ENCODE results near the gene PLXNA2. TPM values are rescaled to one million over a fixed set of nuclear protein-coding genes. Genes with fewer than 3 reads are reported as not detected.

Gene PLXNA2
- total and polyA plus RNA-seq, 5 donors from 2014 or later: 0.02 to 0.62 (median 0.16) TPM; not detected in 2

DNA sequence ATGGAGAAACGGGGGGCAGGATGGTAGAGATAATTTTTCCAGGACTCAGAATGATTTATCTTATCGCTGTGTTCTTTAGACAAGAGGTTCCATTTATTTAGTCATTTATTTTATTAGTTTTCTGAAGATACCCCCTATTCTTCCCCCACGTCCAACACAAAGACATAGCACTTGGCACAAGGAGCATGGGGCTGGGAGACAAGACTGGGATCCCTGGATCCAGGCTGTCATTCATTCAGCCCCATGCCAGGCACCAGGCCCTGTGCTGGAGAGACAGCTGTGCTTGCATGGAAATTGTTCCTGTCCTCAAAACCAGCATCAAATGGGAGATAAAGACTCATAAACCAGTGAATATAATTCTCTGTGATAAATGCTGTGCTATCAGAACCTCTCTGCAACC is 27.1 kb upstream of the PLXNA2 start:
- no peaks in the 10 kb centered on the region for H3K36me3 ChIP-seq (ENCODE audit: control insufficient read depth, insufficient read depth, low read length)
- no peaks in the 10 kb centered on the region for H3K27me3 ChIP-seq (ENCODE audit: control insufficient read depth, insufficient read depth, low read length)
- DNase-seq (no peak), ATAC-seq (ENCODE audit: low read depth in 2 of 2) (no peak)
- H3K9me3 ChIP-seq (ENCODE audit: control insufficient read depth in 2 of 2, low read length in 2 of 2): no peaks in the 10 kb centered on the region
- Mint-ChIP-seq H3K4me3 (no peak overlapping the region), H3K27ac (no peak overlapping the region), H3K36me3 (no peaks in the 10 kb centered on the region), H3K9me3 (peaks cover 0 to 3% (median 0%) of the 10 kb centered on the region in 7 donors), H3K4me1 (no peaks in the 10 kb centered on the region), H3K27me3 (peaks cover 40% of the 10 kb centered on the region)
- no peaks in the 10 kb centered on the region for H3K4me1 ChIP-seq (ENCODE audit: control insufficient read depth, insufficient read depth, low read length, poor library complexity, severe bottlenecking)
- H3K4me3 ChIP-seq (ENCODE audit: low read depth, low read length): no peak overlapping the region
- no peak overlapping the region for H3K27ac ChIP-seq (ENCODE audit: insufficient read depth, low read length, poor library complexity, severe bottlenecking)

DNA sequence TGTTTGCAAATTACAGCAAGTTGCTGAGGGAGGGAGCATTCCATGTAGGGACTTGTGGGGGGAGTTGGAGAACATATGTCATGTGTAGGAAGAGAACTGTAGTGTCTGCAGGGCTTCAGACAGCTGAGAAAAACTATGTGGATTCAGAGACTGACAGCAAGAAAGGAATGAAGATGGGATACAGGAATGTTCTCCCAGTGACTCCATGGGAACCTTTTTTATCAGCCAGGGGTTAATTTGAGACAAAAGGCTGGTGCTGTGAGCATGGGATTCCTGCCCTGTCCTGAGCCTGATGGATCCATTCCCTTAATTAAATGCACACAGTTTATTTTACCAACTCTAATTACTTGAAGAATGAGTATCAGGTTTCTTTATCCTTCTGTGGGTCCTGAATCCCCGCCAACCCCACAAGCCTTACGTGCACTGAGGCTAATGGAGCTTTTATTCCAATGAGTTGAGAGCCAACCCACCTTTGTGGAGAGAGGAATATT is 26.5 kb upstream of the PLXNA2 start:
- H3K27ac Mint-ChIP-seq: no peak overlapping the region
- Histone ChIP-seq H3K4me1 (ENCODE audit: control insufficient read depth, insufficient read depth, low read length, poor library complexity, severe bottlenecking) (no peaks in the 10 kb centered on the region), H3K27me3 (ENCODE audit: control insufficient read depth, insufficient read depth, low read length) (no peaks in the 10 kb centered on the region), H3K27ac (ENCODE audit: insufficient read depth, low read length, poor library complexity, severe bottlenecking) (no peak overlapping the region), H3K9me3 (ENCODE audit: control insufficient read depth in 2 of 2, low read length in 2 of 2) (no peaks in the 10 kb centered on the region), H3K36me3 (ENCODE audit: control insufficient read depth, insufficient read depth, low read length) (no peaks in the 10 kb centered on the region), H3K4me3 (ENCODE audit: low read depth, low read length) (no peak overlapping the region)
- no peaks in the 10 kb centered on the region for H3K4me1 Mint-ChIP-seq
- H3K27me3 Mint-ChIP-seq: peaks cover 40% of the 10 kb centered on the region
- ATAC-seq (ENCODE audit: low read depth in 2 of 2) (no peak), DNase-seq (no peak)
- H3K9me3 Mint-ChIP-seq: peaks cover 0 to 3% (median 0%) of the 10 kb centered on the region in 7 donors
- no peak overlapping the region for H3K4me3 Mint-ChIP-seq
- H3K36me3 Mint-ChIP-seq: no peaks in the 10 kb centered on the region

DNA sequence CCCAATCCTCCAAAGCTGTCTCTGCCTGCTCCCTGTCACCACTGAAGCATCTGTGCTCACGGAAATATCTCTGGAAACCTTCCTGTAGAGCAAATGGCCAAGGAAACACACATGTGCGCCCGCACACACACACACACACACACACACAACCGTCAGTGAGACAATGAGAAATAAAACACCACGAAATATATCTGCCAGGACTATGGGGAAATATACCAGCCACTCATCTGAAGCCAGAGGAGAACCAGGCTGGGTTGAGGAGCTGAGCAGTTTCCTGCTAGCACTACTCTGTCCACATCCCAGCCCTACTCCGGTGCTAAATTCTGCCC is 25.1 kb upstream of the PLXNA2 start:
- Histone ChIP-seq H3K9me3 (ENCODE audit: control insufficient read depth in 2 of 2, low read length in 2 of 2) (no peaks in the 10 kb centered on the region), H3K4me3 (ENCODE audit: low read depth, low read length) (no peak overlapping the region), H3K27me3 (ENCODE audit: control insufficient read depth, insufficient read depth, low read length) (no peaks in the 10 kb centered on the region), H3K4me1 (ENCODE audit: control insufficient read depth, insufficient read depth, low read length, poor library complexity, severe bottlenecking) (no peaks in the 10 kb centered on the region), H3K36me3 (ENCODE audit: control insufficient read depth, insufficient read depth, low read length) (no peaks in the 10 kb centered on the region), H3K27ac (ENCODE audit: insufficient read depth, low read length, poor library complexity, severe bottlenecking) (no peak overlapping the region)
- H3K27ac Mint-ChIP-seq: no peak overlapping the region
- peaks cover 0 to 3% (median 0%) of the 10 kb centered on the region in 7 donors for H3K9me3 Mint-ChIP-seq
- H3K36me3 Mint-ChIP-seq: no peaks in the 10 kb centered on the region
- DNase-seq (no peak), ATAC-seq (ENCODE audit: low read depth in 2 of 2) (no peak)
- no peaks in the 10 kb centered on the region for H3K4me1 Mint-ChIP-seq
- peaks cover 40% of the 10 kb centered on the region for H3K27me3 Mint-ChIP-seq
- no peak overlapping the region for H3K4me3 Mint-ChIP-seq

DNA sequence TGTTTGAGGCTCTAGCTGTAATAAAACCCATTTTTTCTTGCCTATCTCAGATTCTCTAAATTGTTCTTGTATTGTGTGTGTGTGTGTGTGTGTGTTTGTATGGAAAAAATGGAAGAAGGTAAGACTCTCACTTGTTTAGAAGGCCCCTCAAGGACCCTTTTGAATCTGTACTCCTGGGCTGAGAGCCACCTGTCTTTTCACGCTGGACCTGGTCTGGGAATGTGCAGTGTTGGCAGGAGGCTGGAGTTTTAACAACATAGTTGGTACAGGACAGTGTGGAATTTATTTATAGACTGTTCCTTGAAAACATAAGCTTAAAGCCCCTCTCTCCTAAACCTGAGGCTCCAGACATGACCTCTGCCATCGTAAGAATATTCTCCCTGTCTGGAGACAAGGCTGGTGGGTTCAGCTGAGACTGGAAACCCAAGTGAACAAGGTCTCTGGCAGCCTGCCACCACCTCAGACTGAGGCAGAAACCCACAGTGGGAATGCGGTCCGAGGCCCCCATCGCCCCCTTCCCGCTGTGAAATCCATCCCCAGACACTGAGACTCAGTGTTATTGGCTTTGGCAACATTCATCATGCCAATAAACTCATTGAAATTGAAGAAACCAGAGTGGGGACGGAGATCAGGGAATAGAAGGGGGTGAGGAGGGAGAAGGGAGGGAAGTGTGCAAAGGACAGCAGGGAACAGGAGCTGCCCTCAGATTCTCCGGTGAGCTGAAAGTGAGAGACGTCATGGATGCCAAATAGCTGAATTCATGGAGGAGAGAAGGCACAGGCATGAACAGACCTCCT is 24.6 kb upstream of the PLXNA2 start:
- no peak overlapping the region for H3K4me3 ChIP-seq (ENCODE audit: low read depth, low read length)
- Mint-ChIP-seq H3K4me1 (no peaks in the 10 kb centered on the region), H3K9me3 (peaks cover 0 to 3% (median 0%) of the 10 kb centered on the region in 7 donors), H3K4me3 (no peak overlapping the region), H3K36me3 (no peaks in the 10 kb centered on the region), H3K27ac (no peak overlapping the region), H3K27me3 (peaks cover 40% of the 10 kb centered on the region)
- no peaks in the 10 kb centered on the region for H3K4me1 ChIP-seq (ENCODE audit: control insufficient read depth, insufficient read depth, low read length, poor library complexity, severe bottlenecking)
- H3K9me3 ChIP-seq (ENCODE audit: control insufficient read depth in 2 of 2, low read length in 2 of 2): no peaks in the 10 kb centered on the region
- ATAC-seq (ENCODE audit: low read depth in 2 of 2) (no peak), DNase-seq (no peak)
- H3K36me3 ChIP-seq (ENCODE audit: control insufficient read depth, insufficient read depth, low read length): no peaks in the 10 kb centered on the region
- H3K27me3 ChIP-seq (ENCODE audit: control insufficient read depth, insufficient read depth, low read length): no peaks in the 10 kb centered on the region
- no peak overlapping the region for H3K27ac ChIP-seq (ENCODE audit: insufficient read depth, low read length, poor library complexity, severe bottlenecking)

DNA sequence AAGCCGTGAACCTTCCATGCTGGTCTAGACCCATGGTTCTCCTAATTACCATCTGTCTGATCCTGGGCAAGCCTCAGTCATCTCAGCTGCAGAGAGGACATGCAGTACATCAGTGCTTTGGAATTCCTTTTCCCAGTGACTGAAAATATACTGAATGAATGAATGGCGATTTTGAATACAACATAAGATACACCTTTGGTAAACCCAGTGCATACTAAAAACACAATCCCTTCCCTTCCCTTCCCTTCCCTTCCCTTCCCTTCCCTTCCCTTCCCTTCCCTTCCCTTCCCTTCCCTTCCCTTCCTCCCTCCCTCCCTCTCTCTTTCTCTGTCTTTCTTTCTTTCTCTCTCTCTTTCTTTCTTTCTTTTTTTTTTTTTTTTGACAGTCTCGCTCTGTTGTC is 21.3 kb upstream of the PLXNA2 start:
- peaks cover 21% of the 10 kb centered on the region for H3K27me3 Mint-ChIP-seq
- DNase-seq (no peak), ATAC-seq (ENCODE audit: low read depth in 2 of 2) (no peak)
- Histone ChIP-seq H3K27ac (ENCODE audit: insufficient read depth, low read length, poor library complexity, severe bottlenecking) (no peak overlapping the region), H3K4me1 (ENCODE audit: control insufficient read depth, insufficient read depth, low read length, poor library complexity, severe bottlenecking) (no peaks in the 10 kb centered on the region), H3K9me3 (ENCODE audit: control insufficient read depth in 2 of 2, low read length in 2 of 2) (no peaks in the 10 kb centered on the region), H3K36me3 (ENCODE audit: control insufficient read depth, insufficient read depth, low read length) (no peaks in the 10 kb centered on the region), H3K4me3 (ENCODE audit: low read depth, low read length) (no peak overlapping the region), H3K27me3 (ENCODE audit: control insufficient read depth, insufficient read depth, low read length) (no peaks in the 10 kb centered on the region)
- peaks cover 0 to 3% (median 0%) of the 10 kb centered on the region in 7 donors for H3K9me3 Mint-ChIP-seq
- H3K4me3 Mint-ChIP-seq: no peak overlapping the region
- no peaks in the 10 kb centered on the region for H3K36me3 Mint-ChIP-seq
- H3K27ac Mint-ChIP-seq: no peak overlapping the region
- no peaks in the 10 kb centered on the region for H3K4me1 Mint-ChIP-seq

DNA sequence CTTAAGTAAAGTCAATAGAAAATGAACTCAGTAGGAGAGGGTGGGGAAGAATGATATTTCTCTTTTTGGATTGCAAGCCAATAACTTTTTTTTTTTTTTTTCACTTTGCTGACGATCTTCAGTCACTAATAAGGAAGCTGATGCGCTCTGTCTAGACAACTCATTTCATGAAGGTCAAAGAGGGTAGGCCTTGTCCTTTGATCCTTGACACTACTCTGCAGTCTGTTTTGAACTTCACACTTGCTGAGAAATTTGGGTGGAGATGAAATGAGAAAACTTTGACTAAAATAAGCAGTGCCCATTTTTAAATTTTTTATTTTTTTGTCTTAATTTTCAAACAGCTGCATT is 20.9 kb upstream of the PLXNA2 start:
- ATAC-seq (ENCODE audit: low read depth in 2 of 2) (no peak), DNase-seq (no peak)
- Histone ChIP-seq H3K27ac (ENCODE audit: insufficient read depth, low read length, poor library complexity, severe bottlenecking) (no peak overlapping the region), H3K4me3 (ENCODE audit: low read depth, low read length) (no peak overlapping the region), H3K36me3 (ENCODE audit: control insufficient read depth, insufficient read depth, low read length) (no peaks in the 10 kb centered on the region), H3K27me3 (ENCODE audit: control insufficient read depth, insufficient read depth, low read length) (no peaks in the 10 kb centered on the region), H3K9me3 (ENCODE audit: control insufficient read depth in 2 of 2, low read length in 2 of 2) (no peaks in the 10 kb centered on the region), H3K4me1 (ENCODE audit: control insufficient read depth, insufficient read depth, low read length, poor library complexity, severe bottlenecking) (no peaks in the 10 kb centered on the region)
- Mint-ChIP-seq H3K9me3 (peaks cover 0 to 3% (median 0%) of the 10 kb centered on the region in 7 donors), H3K4me3 (no peak overlapping the region), H3K27ac (no peak overlapping the region), H3K4me1 (no peaks in the 10 kb centered on the region), H3K27me3 (peaks cover 17% of the 10 kb centered on the region), H3K36me3 (no peaks in the 10 kb centered on the region)

DNA sequence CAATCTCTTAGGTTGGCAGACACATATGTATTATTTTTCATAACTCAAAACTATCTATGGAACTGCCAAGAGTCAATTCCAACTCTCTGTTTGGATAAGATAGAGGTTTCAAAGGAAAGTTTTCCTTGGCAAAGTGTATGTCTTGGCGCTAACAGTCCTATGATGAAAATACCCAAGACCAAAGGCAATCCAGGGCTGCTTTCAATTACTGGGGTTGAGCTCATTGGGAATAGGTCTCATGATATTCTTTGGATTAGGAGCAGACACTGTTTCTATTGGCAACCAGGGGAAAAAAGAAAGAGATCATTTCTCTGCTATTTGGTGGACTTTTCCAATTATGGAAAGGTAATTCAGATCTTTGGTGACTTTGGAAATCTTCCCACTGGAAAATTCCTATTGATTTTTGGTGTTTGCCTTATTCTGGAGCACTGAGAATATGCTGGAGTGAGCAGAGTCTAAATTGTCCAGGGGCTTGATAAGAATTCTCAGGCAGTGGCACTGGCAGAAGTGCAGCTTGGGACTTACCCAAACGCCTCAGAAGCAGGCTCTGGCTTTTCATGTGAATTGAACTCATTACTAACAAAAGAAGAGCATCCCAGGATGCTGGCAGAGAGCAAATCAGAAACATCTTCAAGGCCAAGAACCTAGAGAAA is 20.4 kb upstream of the PLXNA2 start:
- ATAC-seq (ENCODE audit: low read depth in 2 of 2): no peak
- Mint-ChIP-seq H3K27ac (no peak overlapping the region), H3K4me1 (no peaks in the 10 kb centered on the region), H3K4me3 (no peak overlapping the region), H3K9me3 (peaks cover 0 to 4% (median 0%) of the 10 kb centered on the region in 7 donors), H3K36me3 (no peaks in the 10 kb centered on the region), H3K27me3 (peaks cover 13% of the 10 kb centered on the region)
- H3K4me3 ChIP-seq (ENCODE audit: low read depth, low read length): no peak overlapping the region
- H3K9me3 ChIP-seq (ENCODE audit: control insufficient read depth in 2 of 2, low read length in 2 of 2): no peaks in the 10 kb centered on the region
- no peaks in the 10 kb centered on the region for H3K4me1 ChIP-seq (ENCODE audit: control insufficient read depth, insufficient read depth, low read length, poor library complexity, severe bottlenecking)
- no peaks in the 10 kb centered on the region for H3K36me3 ChIP-seq (ENCODE audit: control insufficient read depth, insufficient read depth, low read length)
- no peak overlapping the region for H3K27ac ChIP-seq (ENCODE audit: insufficient read depth, low read length, poor library complexity, severe bottlenecking)
- DNase-seq: no peak
- no peaks in the 10 kb centered on the region for H3K27me3 ChIP-seq (ENCODE audit: control insufficient read depth, insufficient read depth, low read length)

DNA sequence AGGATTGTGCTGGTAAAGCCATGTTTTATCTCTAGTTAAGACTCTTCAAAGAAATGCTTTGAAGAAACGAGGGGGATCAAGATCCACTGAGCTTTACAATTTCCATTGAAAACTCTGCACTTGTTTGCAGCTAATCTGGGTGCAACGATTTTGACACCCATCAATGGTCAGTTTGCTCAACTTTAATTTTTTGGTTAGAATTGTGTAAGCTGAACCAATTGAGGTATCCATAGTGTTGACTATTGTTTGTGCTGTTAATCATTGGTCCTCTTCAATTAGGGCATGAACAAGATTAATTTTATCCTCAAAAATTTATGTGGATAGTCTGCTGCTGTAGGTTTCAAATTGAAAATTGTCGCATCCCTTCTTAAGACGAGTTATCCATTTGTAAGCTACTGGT is 17.7 kb upstream of the PLXNA2 start:
- Histone ChIP-seq H3K27me3 (ENCODE audit: control insufficient read depth, insufficient read depth, low read length) (no peaks in the 10 kb centered on the region), H3K9me3 (ENCODE audit: control insufficient read depth in 2 of 2, low read length in 2 of 2) (no peaks in the 10 kb centered on the region), H3K4me3 (ENCODE audit: low read depth, low read length) (no peak overlapping the region), H3K4me1 (ENCODE audit: control insufficient read depth, insufficient read depth, low read length, poor library complexity, severe bottlenecking) (no peaks in the 10 kb centered on the region), H3K27ac (ENCODE audit: insufficient read depth, low read length, poor library complexity, severe bottlenecking) (no peak overlapping the region), H3K36me3 (ENCODE audit: control insufficient read depth, insufficient read depth, low read length) (no peaks in the 10 kb centered on the region)
- Mint-ChIP-seq H3K36me3 (no peaks in the 10 kb centered on the region), H3K4me3 (no peak overlapping the region), H3K9me3 (peaks cover 0 to 5% (median 0%) of the 10 kb centered on the region in 7 donors), H3K27me3 (peaks cover 8% of the 10 kb centered on the region), H3K4me1 (no peaks in the 10 kb centered on the region), H3K27ac (no peak overlapping the region)
- ATAC-seq (ENCODE audit: low read depth in 2 of 2): no peak
- DNase-seq: no peak

All from CD4-positive, CD25-positive, alpha-beta regulatory T cell (primary cell).